MCF 10A (cell line): ENCODE results near the gene APOL4. TPM values are rescaled to one million over a fixed set of nuclear protein-coding genes. Genes with fewer than 3 reads are reported as not detected.

ENCODE experiments used
- BruUV-seq: library from RNA; stranded (reverse); fragments of 400-500 nt; replicated peaks from 2 replicates; lab custom pipeline; 2021; lab: Mats Ljungman, UMichigan
- CTCF ChIA-PET: fragments of 300-600 bp; sonication (Branson Sonifier 250); formaldehyde crosslinking; extraction: SDS; loops from one replicate; lab custom pipeline; 2021; ENCODE audit warnings: antibody characterized with exemption, inconsistent platforms; lab: Yijun Ruan, JAX
- POLR2A ChIA-PET: fragments of 300-600, 350-650 bp; sonication (Branson Sonifier 250); formaldehyde crosslinking; extraction: SDS; loops from one replicate; lab custom pipeline; 2020; ENCODE audit warnings: antibody characterized with exemption, inconsistent platforms; lab: Yijun Ruan, JAX
- DNase-seq: peaks from one replicate; pipeline ENCODE4 v3.0.0-alpha.2; 2018; ENCODE audit not compliant: unreplicated experiment
- H3K27ac Mint-ChIP-seq: one replicate; pipeline ENCODE4 v1.8.0; 2022; ENCODE audit warnings: mild to moderate bottlenecking, low read depth, mixed read lengths; ENCODE audit not compliant: unreplicated experiment
- H3K27me3 Mint-ChIP-seq: one replicate; pipeline ENCODE4 v1.8.0; 2022; ENCODE audit warnings: mixed read lengths; ENCODE audit not compliant: insufficient read depth, unreplicated experiment
- H3K36me3 Mint-ChIP-seq: one replicate; pipeline ENCODE4 v1.8.0; 2022; ENCODE audit warnings: mild to moderate bottlenecking, moderate library complexity, mixed read lengths; ENCODE audit not compliant: insufficient read depth, unreplicated experiment
- H3K4me1 Mint-ChIP-seq: one replicate; pipeline ENCODE4 v1.8.0; 2022; ENCODE audit warnings: mixed read lengths; ENCODE audit not compliant: insufficient read depth, unreplicated experiment
- H3K4me3 Mint-ChIP-seq: one replicate; pipeline ENCODE4 v1.8.0; 2022; ENCODE audit warnings: mild to moderate bottlenecking, moderate library complexity, mixed read lengths; ENCODE audit not compliant: unreplicated experiment
- H3K9me3 Mint-ChIP-seq: one replicate; pipeline ENCODE4 v1.8.0; 2022; ENCODE audit warnings: mixed read lengths; ENCODE audit not compliant: unreplicated experiment
- CTCF ChIP-seq: fragments of 200-600 bp; IDR thresholded peaks from one replicate; pipeline ENCODE4 v1.8.0; 2022; ENCODE audit warnings: antibody characterized with exemption, mild to moderate bottlenecking; ENCODE audit not compliant: unreplicated experiment
- intact Hi-C: fragments of 100-400 bp; cut with micrococcal nuclease; formaldehyde crosslinking; loops from 2 replicates; pipeline ENCODE4 v1.14.1; 2022
- total RNA-seq: library from RNA; stranded (reverse); gene quantifications from 2 replicates; pipeline ENCODE4 v1.2.3, GENCODE V29; 2022

Gene APOL4
- total RNA-seq, 1 experiment from 2014 or later: not detected

- TF ChIP-seq CTCF: peak; percentile 36
- Mint-ChIP-seq H3K9me3 (peaks cover 16% of the 10 kb centered on the region), H3K4me3 (peak within 1 kb of the TSS; percentile 97), H3K36me3 (peaks cover 27% of the 10 kb centered on the region), H3K27ac (peak within 1 kb of the TSS; percentile 97), H3K27me3 (no peaks in the 10 kb centered on the region), H3K4me1 (peaks cover 28% of the 10 kb centered on the region)
- BruUV-seq: no TSS peak
- intact Hi-C loops: loop anchor here (1.0 to 5.0 kb wide), 2 partner anchors 42 to 94 kb away; no protein-coding TSS in a partner anchor
- ChIA-PET POLR2A (interaction anchor here (0.8 to 2.6 kb wide), 15 partner anchors 11 to 242 kb away, joined by 3 to 7 read pairs (median 4); partner anchors contain the start of gene TXN2), CTCF (interaction anchor here (0.6 to 4.4 kb wide), 34 partner anchors 8 to 783 kb away, joined by 3 to 25 read pairs (median 4); partner anchors contain the start of gene APOL1)
- DNase-seq: peak; percentile 92
Observed at GRCh38 chr22:36239401-36240171, 38.0 kb upstream of the APOL4 start, which contains the start of gene APOL2. Gene APOL2 (minus strand): TSS chr22:36239527. CDS start chr22:36233162, 6,365 bp downstream.

DNA sequence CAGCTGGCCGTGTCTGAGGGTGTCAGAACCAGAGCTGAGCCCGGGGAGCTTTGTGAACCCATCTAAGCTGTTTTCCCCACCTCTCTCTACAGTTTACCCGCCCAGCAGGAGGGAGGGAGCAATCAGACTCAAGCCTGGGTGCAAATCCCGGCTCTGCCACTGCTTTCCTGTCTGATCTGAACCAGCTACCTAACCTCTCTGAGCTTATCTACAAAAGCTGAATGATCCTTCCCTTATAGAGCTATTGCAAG lies 37.5 kb upstream of the APOL4 start:
- DNase-seq: no peak
- POLR2A ChIA-PET: interaction anchor here (0.8 to 2.6 kb wide), 15 partner anchors 11 to 243 kb away, joined by 3 to 7 read pairs (median 4); partner anchors contain the start of gene TXN2
- peaks cover 16% of the 10 kb centered on the region for H3K9me3 Mint-ChIP-seq
- intact Hi-C loops: loop anchor here (1.0 to 5.0 kb wide), 2 partner anchors 42 to 94 kb away; no protein-coding TSS in a partner anchor
- no peak for TF ChIP-seq CTCF
- H3K27me3 Mint-ChIP-seq: no peaks in the 10 kb centered on the region
- peaks cover 32% of the 10 kb centered on the region for H3K36me3 Mint-ChIP-seq
- CTCF ChIA-PET: interaction anchor here (0.6 to 4.4 kb wide), 27 partner anchors 9 to 612 kb away, joined by 3 to 25 read pairs (median 5); partner anchors contain the start of gene APOL1
- peak overlapping the region; percentile 97 for H3K27ac Mint-ChIP-seq
- H3K4me3 Mint-ChIP-seq: peak overlapping the region; percentile 97
- BruUV-seq: no TSS peak
- H3K4me1 Mint-ChIP-seq: peaks cover 28% of the 10 kb centered on the region

- ChIA-PET POLR2A (interaction anchor here (0.8 to 2.6 kb wide), 15 partner anchors 12 to 243 kb away, joined by 3 to 7 read pairs (median 3); partner anchors contain the start of gene TXN2), CTCF (interaction anchor here (0.6 to 4.4 kb wide), 23 partner anchors 10 to 612 kb away, joined by 3 to 25 read pairs (median 5); partner anchors contain the start of gene APOL1)
- H3K4me1 Mint-ChIP-seq: peaks cover 28% of the 10 kb centered on the region
- H3K27ac Mint-ChIP-seq: peak overlapping the region; percentile 97
- DNase-seq: peak; percentile 13
- H3K4me3 Mint-ChIP-seq: peak overlapping the region; percentile 97
- peaks cover 33% of the 10 kb centered on the region for H3K36me3 Mint-ChIP-seq
- BruUV-seq: TSS peak; percentile 54
- intact Hi-C loops: loop anchor here (1.0 to 5.0 kb wide), 2 partner anchors 41 to 93 kb away; no protein-coding TSS in a partner anchor
- no peak for TF ChIP-seq CTCF
- no peaks in the 10 kb centered on the region for H3K27me3 Mint-ChIP-seq
- H3K9me3 Mint-ChIP-seq: peaks cover 16% of the 10 kb centered on the region
Observed at GRCh38 chr22:36238373-36239149, 37.0 kb upstream of the APOL4 start.
